ENCODE results near the gene WDR62.

The WDR62 gene

GRCh38 chr19:36139473-36140303 is 85.0 kb downstream of the WDR62 start, which contains the start of gene CAPNS1 (continued):
- TF ChIP-seq ZBTB11 (tag by site-specific recombination; conservative IDR thresholded peaks at IDR 0.05; ENCODE audit: low read depth) (peak; percentile 89), SALL2 (tag by site-specific recombination; IDR thresholded peaks at IDR 0.05; ENCODE audit: borderline replicate concordance) (no peak), ZFP69B (tag by site-specific recombination; IDR thresholded peaks at IDR 0.05) (peak; percentile 96), HOXA7 (CRISPR knock-in tag; IDR thresholded peaks at IDR 0.05; ENCODE audit: borderline replicate concordance) (no peak), BCL11A (tag by site-specific recombination; IDR thresholded peaks at IDR 0.05; ENCODE audit: low read depth) (peak; percentile 100), ZFP37 (tag by site-specific recombination; IDR thresholded peaks at IDR 0.05) (peak; percentile 86), REST (tag by site-specific recombination; IDR thresholded peaks at IDR 0.05) (0 out of 2 replicates have a peak, but pooled peaks have one; percentile 37), ZNF404 (tag by site-specific recombination; IDR thresholded peaks at IDR 0.05) (no peak), ZNF335 (tag by site-specific recombination; conservative IDR thresholded peaks at IDR 0.05) (peak; percentile 100), ZNF501 (tag by site-specific recombination; IDR thresholded peaks at IDR 0.05) (peak; percentile 98), ZNF146 (tag by site-specific recombination; IDR thresholded peaks at IDR 0.05) (peak; percentile 24), ZNF580 (tag by site-specific recombination; IDR thresholded peaks at IDR 0.05) (peak; percentile 96), ZNF549 (tag by site-specific recombination; IDR thresholded peaks at IDR 0.05) (no peak), ZNF175 (tag by site-specific recombination; IDR thresholded peaks at IDR 0.05) (no peak), KLF7 (tag by site-specific recombination; IDR thresholded peaks at IDR 0.05; ENCODE audit: borderline replicate concordance) (peak; percentile 97), ZNF202 (tag by site-specific recombination; IDR thresholded peaks at IDR 0.05; ENCODE audit: borderline replicate concordance) (no peak), ZNF266 (tag by site-specific recombination; IDR thresholded peaks at IDR 0.05; ENCODE audit: low read depth) (0 out of 2 replicates have a peak, but pooled peaks have one; percentile 8), ZNF692 (tag by site-specific recombination; IDR thresholded peaks at IDR 0.05) (peak; percentile 97), SP2 (tag by site-specific recombination; IDR thresholded peaks at IDR 0.05) (peak; percentile 98), ZNF394 (tag by site-specific recombination; IDR thresholded peaks at IDR 0.05; ENCODE audit: borderline replicate concordance) (peak; percentile 77), FEZF1 (tag by site-specific recombination; IDR thresholded peaks at IDR 0.05) (peak; percentile 49; the same call in 1 of the 2 replicates), ZSCAN5A (tag by site-specific recombination; IDR thresholded peaks at IDR 0.05) (peak; percentile 81; the same call in 1 of the 2 replicates), ZNF76 (tag by site-specific recombination; IDR thresholded peaks at IDR 0.05; ENCODE audit: borderline replicate concordance, low read depth) (peak; percentile 98)

All from HEK293 (cell line).